ENCODE measurements around the gene TSHZ1.
A peak's percentile ranks its signal among the peaks of the same experiment; 100 is the strongest.

TSHZ1 gene

GRCh38 chr18:75264926-75265597 is 54.5 kb downstream of the TSHZ1 start (continued):
- TF ChIP-seq ZNF768 (tag by site-specific recombination; IDR thresholded peaks at IDR 0.05) (no peak), EGR2 (tag by site-specific recombination; IDR thresholded peaks at IDR 0.05; ENCODE audit: low read depth) (no peak), ZNF76 (tag by site-specific recombination; IDR thresholded peaks at IDR 0.05; ENCODE audit: borderline replicate concordance, low read depth) (no peak), ZNF302 (tag by site-specific recombination; IDR thresholded peaks at IDR 0.05; ENCODE audit: low read depth) (no peak), BCL6B (tag by site-specific recombination; IDR thresholded peaks at IDR 0.05) (no peak), ZNF146 (tag by site-specific recombination; IDR thresholded peaks at IDR 0.05) (no peak), RBAK (tag by site-specific recombination; IDR thresholded peaks at IDR 0.05) (no peak), ZNF610 (tag by site-specific recombination; IDR thresholded peaks at IDR 0.05; ENCODE audit: borderline replicate concordance) (no peak), ZBTB10 (tag by site-specific recombination; IDR thresholded peaks at IDR 0.05) (no peak), REST (tag by site-specific recombination; IDR thresholded peaks at IDR 0.05) (no peak), SP2 (tag by site-specific recombination; IDR thresholded peaks at IDR 0.05) (no peak), ZNF488 (tag by site-specific recombination; IDR thresholded peaks at IDR 0.05) (no peak), GFI1B (tag by site-specific recombination; IDR thresholded peaks at IDR 0.05) (no peak), ZXDB (tag by site-specific recombination; IDR thresholded peaks at IDR 0.05) (peak; percentile 37; the same call in 1 of the 2 replicates), REPIN1 (tag by site-specific recombination; IDR thresholded peaks at IDR 0.05; ENCODE audit: low read depth) (no peak), ZNF148 (tag by site-specific recombination; IDR thresholded peaks at IDR 0.05; ENCODE audit: borderline replicate concordance) (no peak), WT1 (tag by site-specific recombination; IDR thresholded peaks at IDR 0.05) (peak; percentile 83), TSHZ1 (tag by site-specific recombination; IDR thresholded peaks at IDR 0.05; ENCODE audit: borderline replicate concordance) (peak; percentile 58; the same call in 1 of the 2 replicates), ZNF10 (tag by site-specific recombination; IDR thresholded peaks at IDR 0.05) (no peak), MYNN (tag by site-specific recombination; IDR thresholded peaks at IDR 0.05; ENCODE audit: borderline replicate concordance) (0 out of 2 replicates have a peak, but pooled peaks have one; percentile 17), ZNF175 (tag by site-specific recombination; IDR thresholded peaks at IDR 0.05) (no peak), ZNF580 (tag by site-specific recombination; IDR thresholded peaks at IDR 0.05) (peak; percentile 77), ZNF521 (tag by site-specific recombination; IDR thresholded peaks at IDR 0.05) (no peak), SCRT1 (tag by site-specific recombination; IDR thresholded peaks at IDR 0.05; ENCODE audit: borderline replicate concordance) (peak; percentile 38; the same call in 1 of the 2 replicates)

Data from HEK293 (cell line).